HepG2 (cell line): ENCODE results near the gene DNAJC5. TPM values are rescaled to one million over a fixed set of nuclear protein-coding genes. Genes with fewer than 3 reads are reported as not detected.
A peak's percentile ranks its signal among the peaks of the same experiment; 100 is the strongest.

ENCODE experiments used
- DNMT3B ChIP-seq: conservative IDR thresholded peaks from 2 replicates; pipeline ENCODE4 v1.6.1; 2016; ENCODE audit warnings: missing biosample characterization, control low read depth
- ELF3 ChIP-seq: IDR thresholded peaks from 2 replicates; pipeline ENCODE4 v1.6.1; 2016; ENCODE audit warnings: missing genetic modification reagents, missing compliant biosample characterization
- EZH2 ChIP-seq: conservative IDR thresholded peaks from 2 replicates; pipeline ENCODE4 v1.6.1; 2012; ENCODE audit warnings: mild to moderate bottlenecking, low read depth, low read length, moderate library complexity
- HMG20A ChIP-seq: IDR thresholded peaks from 2 replicates; pipeline ENCODE4 v1.6.1; 2016; ENCODE audit warnings: borderline replicate concordance
- MATR3 ChIP-seq: sonication (generic); formaldehyde crosslinking; IDR thresholded peaks from 2 replicates; pipeline ENCODE4 v1.4.0; 2020; ENCODE audit warnings: missing genetic modification reagents
- MED8 ChIP-seq: sonication (generic); formaldehyde crosslinking; IDR thresholded peaks from 2 replicates; pipeline ENCODE4 v1.8.1; 2023; ENCODE audit warnings: mild to moderate bottlenecking, missing genetic modification reagents; ENCODE audit not compliant: insufficient replicate concordance
- MYNN ChIP-seq: sonication (generic); formaldehyde crosslinking; IDR thresholded peaks from 2 replicates; pipeline ENCODE4 v1.4.0; 2020; ENCODE audit warnings: mild to moderate bottlenecking, low read depth, missing genetic modification reagents
- NRL ChIP-seq: sonication (generic); formaldehyde crosslinking; IDR thresholded peaks from 2 replicates; pipeline ENCODE4 v1.5.0; 2020; ENCODE audit warnings: missing genetic modification reagents, mild to moderate bottlenecking, moderate library complexity, borderline replicate concordance
- TAF15 ChIP-seq: fragments of 200-400 bp; formaldehyde crosslinking; IDR thresholded peaks from one replicate; pipeline ENCODE4 v1.6.1; 2018; ENCODE audit warnings: mild to moderate bottlenecking, low read depth, low read length; ENCODE audit not compliant: poor library complexity, severe bottlenecking
- ZFYVE20 ChIP-seq: sonication (generic); formaldehyde crosslinking; IDR thresholded peaks from 2 replicates; pipeline ENCODE4 v1.8.0; 2023; ENCODE audit warnings: low read depth, mild to moderate bottlenecking, moderate library complexity, missing genetic modification reagents, borderline replicate concordance
- ZKSCAN8 ChIP-seq: IDR thresholded peaks from 2 replicates; pipeline ENCODE4 v1.6.1; 2016; ENCODE audit warnings: borderline replicate concordance, missing genetic modification reagents, missing compliant biosample characterization
- ZNF235 ChIP-seq: sonication (generic); formaldehyde crosslinking; IDR thresholded peaks from 2 replicates; pipeline ENCODE4 v1.8.1; 2023; ENCODE audit warnings: mild to moderate bottlenecking, missing genetic modification reagents, borderline replicate concordance
- ZNF280B ChIP-seq: sonication (generic); formaldehyde crosslinking; IDR thresholded peaks from 2 replicates; pipeline ENCODE4 v1.5.0; 2020; ENCODE audit warnings: missing genetic modification reagents, mild to moderate bottlenecking, borderline replicate concordance
- ZNF34 ChIP-seq: sonication (generic); formaldehyde crosslinking; IDR thresholded peaks from 2 replicates; pipeline ENCODE4 v1.4.0; 2020; ENCODE audit warnings: mild to moderate bottlenecking, missing genetic modification reagents, borderline replicate concordance
- ZNF572 ChIP-seq: sonication (generic); formaldehyde crosslinking; IDR thresholded peaks from 2 replicates; pipeline ENCODE4 v1.5.1; 2020; ENCODE audit warnings: mild to moderate bottlenecking, missing genetic modification reagents
- ZNF639 ChIP-seq: conservative IDR thresholded peaks from 2 replicates; pipeline ENCODE4 v1.6.1; 2018; ENCODE audit warnings: missing genetic modification reagents
- ZNF766 ChIP-seq: sonication (generic); formaldehyde crosslinking; IDR thresholded peaks from 2 replicates; pipeline ENCODE4 v1.5.0; 2020; ENCODE audit warnings: missing genetic modification reagents, borderline replicate concordance
- ZNF878 ChIP-seq: sonication (generic); formaldehyde crosslinking; IDR thresholded peaks from 2 replicates; pipeline ENCODE4 v1.8.1; 2023; ENCODE audit warnings: mild to moderate bottlenecking, missing genetic modification reagents, moderate library complexity
- ZSCAN25 ChIP-seq: sonication (generic); formaldehyde crosslinking; IDR thresholded peaks from 2 replicates; pipeline ENCODE4 v1.8.0; 2022; ENCODE audit warnings: mild to moderate bottlenecking, missing genetic modification reagents
- polyA plus RNA-seq, 8 experiments: library from polyadenylated mRNA; depleted of rRNA in 3 of 8; stranded (reverse) in 7 of 8; unstranded in 1 of 8; fragments of >200 nt; fragmentation: Illumina TruSeq in 4 of 8; extraction: Trizol in 4 of 8; gene quantifications; 2 replicates each; pipeline versions ENCODE4 v1.2.1 to v1.2.3, GENCODE V29; 2011 to 2016; ENCODE audit warnings: low read depth in 4 of 8, missing spikeins in 1 of 8, mixed read lengths in 1 of 8; ENCODE audit not compliant: insufficient read depth in 1 of 8
- total RNA-seq, 5 experiments: library from RNA; depleted of rRNA; stranded (reverse); fragments of >200 nt; fragmentation: Illumina TruSeq; extraction: Trizol; gene quantifications; 2 replicates each; pipeline ENCODE4 v1.2.3, GENCODE V29; 2016; ENCODE audit warnings: low read depth in 1 of 5
- TF ChIP-seq, protein P1 (sequence below): IDR thresholded peaks from 2 replicates; pipeline ENCODE4 v1.6.1; 2016; ENCODE audit warnings: low read depth, borderline replicate concordance
- TF ChIP-seq, protein P2 (sequence below): sonication (generic); formaldehyde crosslinking; IDR thresholded peaks from 2 replicates; pipeline ENCODE4 v1.4.0; 2020; ENCODE audit warnings: missing genetic modification reagents
- TF ChIP-seq, protein P3 (sequence below): sonication (generic); formaldehyde crosslinking; IDR thresholded peaks from 2 replicates; pipeline ENCODE4 v1.8.1; 2022; ENCODE audit warnings: low read depth, mild to moderate bottlenecking, missing genetic modification reagents

Gene DNAJC5
- total and polyA plus RNA-seq, 2 of the 13 experiments (the other 11 are each of a cell fraction or from before 2014, with no cell fraction given), result 42.8 to 64.5 TPM

GRCh38 chr20:63855363-63856097 is 39.4 kb upstream of the DNAJC5 start (continued):
- no peak for TF ChIP-seq ELF3 (CRISPR knock-in tag)
- TF ChIP-seq ZNF639 (CRISPR knock-in tag), result no peak
- TF ChIP-seq ZSCAN25, result peak; percentile 82
- TF ChIP-seq ZKSCAN8 (CRISPR knock-in tag), result no peak
- TF ChIP-seq, protein P1, sequence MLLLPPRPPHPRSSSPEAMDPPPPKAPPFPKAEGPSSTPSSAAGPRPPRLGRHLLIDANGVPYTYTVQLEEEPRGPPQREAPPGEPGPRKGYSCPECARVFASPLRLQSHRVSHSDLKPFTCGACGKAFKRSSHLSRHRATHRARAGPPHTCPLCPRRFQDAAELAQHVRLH, result no peak
- peak; percentile 53; the same call in 1 of the 2 replicates for TF ChIP-seq NRL (CRISPR knock-in tag)
- no peak for TF ChIP-seq ZNF878 (CRISPR knock-in tag)
- TF ChIP-seq ZNF280B (CRISPR knock-in tag), result no peak
- TF ChIP-seq ZNF34 (CRISPR knock-in tag), result no peak
- TF ChIP-seq ZNF766 (CRISPR knock-in tag), result no peak
- no peak for TF ChIP-seq MED8 (CRISPR knock-in tag)
- no peak for TF ChIP-seq DNMT3B (CRISPR knock-in tag)
- peak; percentile 78; the same call in 1 of the 2 replicates for TF ChIP-seq ZNF572 (CRISPR knock-in tag)
- TF ChIP-seq HMG20A, result no peak
- no peak for TF ChIP-seq EZH2
- no peak for TF ChIP-seq MATR3 (CRISPR knock-in tag)
- no peak for TF ChIP-seq MYNN (CRISPR knock-in tag)
- TF ChIP-seq, protein P2, sequence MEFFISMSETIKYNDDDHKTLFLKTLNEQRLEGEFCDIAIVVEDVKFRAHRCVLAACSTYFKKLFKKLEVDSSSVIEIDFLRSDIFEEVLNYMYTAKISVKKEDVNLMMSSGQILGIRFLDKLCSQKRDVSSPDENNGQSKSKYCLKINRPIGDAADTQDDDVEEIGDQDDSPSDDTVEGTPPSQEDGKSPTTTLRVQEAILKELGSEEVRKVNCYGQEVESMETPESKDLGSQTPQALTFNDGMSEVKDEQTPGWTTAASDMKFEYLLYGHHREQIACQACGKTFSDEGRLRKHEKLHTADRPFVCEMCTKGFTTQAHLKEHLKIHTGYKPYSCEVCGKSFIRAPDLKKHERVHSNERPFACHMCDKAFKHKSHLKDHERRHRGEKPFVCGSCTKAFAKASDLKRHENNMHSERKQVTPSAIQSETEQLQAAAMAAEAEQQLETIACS (CRISPR knock-in tag), result no peak
- TF ChIP-seq ZFYVE20 (CRISPR knock-in tag), result no peak
- no peak for TF ChIP-seq ZNF235
- TF ChIP-seq TAF15, result no peak
- TF ChIP-seq, protein P3, sequence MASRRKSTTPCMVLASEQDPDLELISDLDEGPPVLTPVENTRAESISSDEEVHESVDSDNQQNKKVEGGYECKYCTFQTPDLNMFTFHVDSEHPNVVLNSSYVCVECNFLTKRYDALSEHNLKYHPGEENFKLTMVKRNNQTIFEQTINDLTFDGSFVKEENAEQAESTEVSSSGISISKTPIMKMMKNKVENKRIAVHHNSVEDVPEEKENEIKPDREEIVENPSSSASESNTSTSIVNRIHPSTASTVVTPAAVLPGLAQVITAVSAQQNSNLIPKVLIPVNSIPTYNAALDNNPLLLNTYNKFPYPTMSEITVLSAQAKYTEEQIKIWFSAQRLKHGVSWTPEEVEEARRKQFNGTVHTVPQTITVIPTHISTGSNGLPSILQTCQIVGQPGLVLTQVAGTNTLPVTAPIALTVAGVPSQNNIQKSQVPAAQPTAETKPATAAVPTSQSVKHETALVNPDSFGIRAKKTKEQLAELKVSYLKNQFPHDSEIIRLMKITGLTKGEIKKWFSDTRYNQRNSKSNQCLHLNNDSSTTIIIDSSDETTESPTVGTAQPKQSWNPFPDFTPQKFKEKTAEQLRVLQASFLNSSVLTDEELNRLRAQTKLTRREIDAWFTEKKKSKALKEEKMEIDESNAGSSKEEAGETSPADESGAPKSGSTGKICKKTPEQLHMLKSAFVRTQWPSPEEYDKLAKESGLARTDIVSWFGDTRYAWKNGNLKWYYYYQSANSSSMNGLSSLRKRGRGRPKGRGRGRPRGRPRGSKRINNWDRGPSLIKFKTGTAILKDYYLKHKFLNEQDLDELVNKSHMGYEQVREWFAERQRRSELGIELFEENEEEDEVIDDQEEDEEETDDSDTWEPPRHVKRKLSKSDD (CRISPR knock-in tag), result no peak
